HCT116 (cell line): ENCODE data around the gene CASKIN2. TPM values are rescaled to one million over a fixed set of nuclear protein-coding genes. Genes with fewer than 3 reads are reported as not detected.
A peak's percentile ranks its signal among the peaks of the same experiment; 100 is the strongest.

Experiments
- ATAC-seq: fragments of 200-7000 bp; cut with Tn5 transposase; 2 replicates; pipeline ENCODE4 v1.9.1; 2020; ENCODE audit warnings: mild to moderate bottlenecking, moderate library complexity
- BruUV-seq: library from RNA; stranded (reverse); fragments of 400-500 nt; replicated peaks from 2 replicates; lab custom pipeline; 2021; lab: Mats Ljungman, UMichigan
- CTCF ChIA-PET: fragments of 300-600 bp; sonication (Branson Sonifier 250); formaldehyde crosslinking; loops from one replicate; lab custom pipeline; 2021; ENCODE audit warnings: antibody characterized with exemption; lab: Charles Lee
- POLR2A ChIA-PET: fragments of 300-600, 350-600 bp; sonication (Branson Sonifier 250); formaldehyde crosslinking; loops from one replicate; lab custom pipeline; 2021; ENCODE audit warnings: antibody characterized with exemption; lab: Charles Lee
- RAD21 ChIA-PET, 2 experiments: fragments of 300-600 bp; sonication (Branson Sonifier 250); formaldehyde crosslinking; loops; one replicate each; lab custom pipeline; 2023; ENCODE audit warnings: low total read pairs in 2 of 2; ENCODE audit not compliant: uncharacterized antibody in 2 of 2, unreplicated experiment in 2 of 2, low non-redundant PET in 1 of 2; lab: Charles Lee
- DNase-seq: peaks from one replicate; pipeline ENCODE4 v3.0.0-alpha.2; 2010; ENCODE audit warnings: low read depth, low spot score
- H2AFZ ChIP-seq: fragments of 200-600 bp; shearing (Covaris generic), sonication (generic); 2 replicates; pipeline ENCODE4 v1.6.1; 2017; ENCODE audit warnings: low read depth, mixed run types, mixed read lengths, antibody characterized with exemption, low read length; ENCODE audit not compliant: poor library complexity, severe bottlenecking
- H3K27ac ChIP-seq: 2 replicates; pipeline ENCODE4 v1.5.1; 2012; ENCODE audit warnings: low read depth, low read length
- H3K27me3 ChIP-seq: fragments of 200-600 bp; sonication (generic); 2 replicates; pipeline ENCODE4 v1.6.1; 2016; ENCODE audit warnings: mixed run types, low read length, mixed read lengths; ENCODE audit not compliant: insufficient read depth
- H3K36me3 ChIP-seq, 2 experiments: fragments of 200-500 bp in 1 of 2; fragments of 200-600 bp in 1 of 2; sonication (Bioruptor generic) in 1 of 2; sonication (generic) in 1 of 2; 2 replicates each; pipeline versions ENCODE4 v1.5.1 to v1.6.1; 2014 to 2016; ENCODE audit warnings: low read length in 2 of 2, inconsistent platforms in 1 of 2, mixed read lengths in 1 of 2, mixed run types in 1 of 2; ENCODE audit not compliant: insufficient read depth in 2 of 2, control insufficient read depth in 1 of 2
- H3K4me1 ChIP-seq, 2 experiments: fragments of 200-600 bp in 1 of 2; sonication (generic) in 1 of 2; 2 replicates each; pipeline versions ENCODE4 v1.5.1 to v1.6.1; 2012 to 2017; ENCODE audit warnings: low read length in 2 of 2, inconsistent platforms in 1 of 2, mild to moderate bottlenecking in 1 of 2, mixed read lengths in 1 of 2, mixed run types in 1 of 2, moderate library complexity in 1 of 2; ENCODE audit not compliant: insufficient read depth in 2 of 2, control insufficient read depth in 1 of 2
- H3K4me2 ChIP-seq: fragments of 200-600 bp; sonication (generic); 2 replicates; pipeline ENCODE4 v1.6.1; 2017; ENCODE audit warnings: mixed run types, low read length, mixed read lengths
- H3K4me3 ChIP-seq, 2 experiments: fragments of 200-600 bp in 1 of 2; sonication (generic) in 1 of 2; replicated peaks in 1 of 2; 2 replicates each; pipeline ENCODE4 v1.5.1; 2011 to 2016; ENCODE audit warnings: low read length in 2 of 2, control low read depth in 1 of 2, low read depth in 1 of 2, mild to moderate bottlenecking in 1 of 2, mixed read lengths in 1 of 2, mixed run types in 1 of 2
- H3K79me2 ChIP-seq: fragments of 200-600 bp; sonication (generic); 2 replicates; pipeline ENCODE4 v1.6.1; 2017; ENCODE audit warnings: mild to moderate bottlenecking, mixed run types, low read length, moderate library complexity, mixed read lengths; ENCODE audit not compliant: insufficient read depth
- H3K9ac ChIP-seq: fragments of 200-600 bp; sonication (generic); 2 replicates; pipeline ENCODE4 v1.6.1; 2016; ENCODE audit warnings: low read length, mixed read lengths
- H3K9me2 ChIP-seq: fragments of 200-600 bp; sonication (generic), shearing (Covaris generic); 2 replicates; pipeline ENCODE4 v1.6.1; 2017; ENCODE audit warnings: mixed run types, mild to moderate bottlenecking, moderate library complexity; ENCODE audit not compliant: insufficient read depth
- H3K9me3 ChIP-seq, 2 experiments: fragments of 200-500 bp in 1 of 2; fragments of 200-600 bp in 1 of 2; sonication (Bioruptor generic) in 1 of 2; sonication (generic) in 1 of 2; 2 replicates each; pipeline ENCODE4 v1.6.1; 2014 to 2017; ENCODE audit warnings: low read length in 2 of 2, mixed read lengths in 2 of 2, inconsistent platforms in 1 of 2, low read depth in 1 of 2, mild to moderate bottlenecking in 1 of 2, mixed run types in 1 of 2, moderate library complexity in 1 of 2; ENCODE audit not compliant: control insufficient read depth in 1 of 2, insufficient read depth in 1 of 2
- H4K20me1 ChIP-seq: fragments of 200-600 bp; sonication (generic), shearing (Covaris generic); 2 replicates; pipeline ENCODE4 v1.6.1; 2017; ENCODE audit warnings: mixed run types, mild to moderate bottlenecking, moderate library complexity; ENCODE audit not compliant: insufficient read depth
- ATF3 ChIP-seq: IDR thresholded peaks from 2 replicates; pipeline ENCODE4 v1.6.1; 2012
- CEBPB ChIP-seq: IDR thresholded peaks from 2 replicates; pipeline ENCODE4 v1.6.1; 2012; ENCODE audit warnings: low read depth
- EGR1 ChIP-seq: IDR thresholded peaks from 2 replicates; pipeline ENCODE4 v1.6.1; 2012; ENCODE audit warnings: low read depth
- ELF1 ChIP-seq: IDR thresholded peaks from 2 replicates; pipeline ENCODE4 v1.6.1; 2012; ENCODE audit warnings: low read depth, borderline replicate concordance
- EZH2 ChIP-seq: fragments of 200-600 bp; sonication (generic); IDR thresholded peaks from 2 replicates; pipeline ENCODE4 v1.6.1; 2017; ENCODE audit warnings: antibody characterized with exemption, mixed run types
- FOSL1 ChIP-seq: IDR thresholded peaks from 2 replicates; pipeline ENCODE4 v1.6.1; 2012; ENCODE audit warnings: low read depth
- POLR2A ChIP-seq: IDR thresholded peaks from 2 replicates; pipeline ENCODE4 v1.7.0; 2011; ENCODE audit warnings: borderline replicate concordance; ENCODE audit not compliant: insufficient read depth, insufficient read length; ENCODE audit errors: extremely low read depth
- POLR2AphosphoS5 ChIP-seq: IDR thresholded peaks from 2 replicates; pipeline ENCODE4 v1.6.1; 2011; ENCODE audit warnings: mild to moderate bottlenecking, low read depth, low read length, moderate library complexity
- RAD21 ChIP-seq: IDR thresholded peaks from 2 replicates; pipeline ENCODE4 v1.6.1; 2012; ENCODE audit warnings: low read depth, mild to moderate bottlenecking
- SIN3A ChIP-seq: IDR thresholded peaks from 2 replicates; pipeline ENCODE4 v1.6.1; 2012; ENCODE audit warnings: low read depth
- SP1 ChIP-seq: IDR thresholded peaks from 2 replicates; pipeline ENCODE4 v1.6.1; 2012; ENCODE audit warnings: low read depth
- TCF7L2 ChIP-seq: IDR thresholded peaks from 2 replicates; pipeline ENCODE4 v1.7.0; 2011; ENCODE audit warnings: borderline replicate concordance, inconsistent platforms; ENCODE audit not compliant: insufficient read depth, insufficient read length; ENCODE audit errors: extremely low read depth
- YY1 ChIP-seq: IDR thresholded peaks from 2 replicates; pipeline ENCODE4 v1.6.1; 2011; ENCODE audit warnings: low read length, low read depth, moderate library complexity, mild to moderate bottlenecking; ENCODE audit not compliant: insufficient replicate concordance; ENCODE audit errors: extremely low read depth
- ZNF274 ChIP-seq: fragments of 200-500 bp; sonication (Bioruptor generic); IDR thresholded peaks from 2 replicates; pipeline ENCODE4 v1.6.1; 2014; ENCODE audit warnings: mild to moderate bottlenecking, low read depth, low read length, inconsistent platforms
- intact Hi-C: fragments of 100-400 bp; cut with micrococcal nuclease; formaldehyde crosslinking; loops from 2 replicates; pipeline ENCODE4 v1.10.0; 2022
- total RNA-seq: library from RNA; stranded (reverse); gene quantifications from one replicate; pipeline ENCODE4 v1.2.1, GENCODE V29; 2021; ENCODE audit not compliant: unreplicated experiment
- TF ChIP-seq, protein P1 (sequence below): IDR thresholded peaks from 2 replicates; pipeline ENCODE4 v1.6.1; 2012
- TF ChIP-seq, protein P2 (sequence below): IDR thresholded peaks from 2 replicates; pipeline ENCODE4 v1.6.1; 2012; ENCODE audit warnings: low read depth

Gene CASKIN2
- total RNA-seq, 1 experiment from 2014 or later, result 38.4 TPM

- ATAC-seq, result peak; percentile 61
These were observed 43.2 kb downstream of the CASKIN2 start for GRCh38 chr17:75472119-75472518.

GRCh38 chr17:75471207-75471606, 44.1 kb downstream of the CASKIN2 start:
- ChIA-PET CTCF (interaction anchor here (0.7 kb wide), 1 partner anchor 34 kb away, joined by 3 read pairs; no protein-coding TSS in a partner anchor), POLR2A (no interaction called here), RAD21 (no interaction called here)
- ATAC-seq, result no peak
- H4K20me1 ChIP-seq, result no peaks in the 10 kb centered on the region
- no peaks in the 10 kb centered on the region for H3K4me1 ChIP-seq
- H3K27me3 ChIP-seq, result no peaks in the 10 kb centered on the region
- no peaks in the 10 kb centered on the region for H3K9me2 ChIP-seq
- intact Hi-C loops, result no loop called here
- no peak overlapping the region for H3K4me3 ChIP-seq
- H3K79me2 ChIP-seq, result no peaks in the 10 kb centered on the region
- H3K36me3 ChIP-seq, result no peaks in the 10 kb centered on the region
- no peak overlapping the region for H2AFZ ChIP-seq
- no peak overlapping the region for H3K27ac ChIP-seq
- no peak overlapping the region for H3K4me2 ChIP-seq
- H3K9ac ChIP-seq, result no peak overlapping the region
- BruUV-seq, result no TSS peak
- DNase-seq, result no peak
- no peaks in the 10 kb centered on the region for H3K9me3 ChIP-seq
- no peak for TF ChIP-seq ELF1
- TF ChIP-seq RAD21, result no peak
- no peak for TF ChIP-seq FOSL1
- no peak for TF ChIP-seq YY1
- TF ChIP-seq ZNF274, result no peak
- no peak for TF ChIP-seq SIN3A
- TF ChIP-seq, protein P1, sequence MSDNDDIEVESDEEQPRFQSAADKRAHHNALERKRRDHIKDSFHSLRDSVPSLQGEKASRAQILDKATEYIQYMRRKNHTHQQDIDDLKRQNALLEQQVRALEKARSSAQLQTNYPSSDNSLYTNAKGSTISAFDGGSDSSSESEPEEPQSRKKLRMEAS, result no peak
- TF ChIP-seq POLR2A, result no peak
- no peak for TF ChIP-seq CEBPB
- no peak for TF ChIP-seq EGR1
- TF ChIP-seq POLR2AphosphoS5, result no peak
- TF ChIP-seq TCF7L2, result no peak
- TF ChIP-seq, protein P2, sequence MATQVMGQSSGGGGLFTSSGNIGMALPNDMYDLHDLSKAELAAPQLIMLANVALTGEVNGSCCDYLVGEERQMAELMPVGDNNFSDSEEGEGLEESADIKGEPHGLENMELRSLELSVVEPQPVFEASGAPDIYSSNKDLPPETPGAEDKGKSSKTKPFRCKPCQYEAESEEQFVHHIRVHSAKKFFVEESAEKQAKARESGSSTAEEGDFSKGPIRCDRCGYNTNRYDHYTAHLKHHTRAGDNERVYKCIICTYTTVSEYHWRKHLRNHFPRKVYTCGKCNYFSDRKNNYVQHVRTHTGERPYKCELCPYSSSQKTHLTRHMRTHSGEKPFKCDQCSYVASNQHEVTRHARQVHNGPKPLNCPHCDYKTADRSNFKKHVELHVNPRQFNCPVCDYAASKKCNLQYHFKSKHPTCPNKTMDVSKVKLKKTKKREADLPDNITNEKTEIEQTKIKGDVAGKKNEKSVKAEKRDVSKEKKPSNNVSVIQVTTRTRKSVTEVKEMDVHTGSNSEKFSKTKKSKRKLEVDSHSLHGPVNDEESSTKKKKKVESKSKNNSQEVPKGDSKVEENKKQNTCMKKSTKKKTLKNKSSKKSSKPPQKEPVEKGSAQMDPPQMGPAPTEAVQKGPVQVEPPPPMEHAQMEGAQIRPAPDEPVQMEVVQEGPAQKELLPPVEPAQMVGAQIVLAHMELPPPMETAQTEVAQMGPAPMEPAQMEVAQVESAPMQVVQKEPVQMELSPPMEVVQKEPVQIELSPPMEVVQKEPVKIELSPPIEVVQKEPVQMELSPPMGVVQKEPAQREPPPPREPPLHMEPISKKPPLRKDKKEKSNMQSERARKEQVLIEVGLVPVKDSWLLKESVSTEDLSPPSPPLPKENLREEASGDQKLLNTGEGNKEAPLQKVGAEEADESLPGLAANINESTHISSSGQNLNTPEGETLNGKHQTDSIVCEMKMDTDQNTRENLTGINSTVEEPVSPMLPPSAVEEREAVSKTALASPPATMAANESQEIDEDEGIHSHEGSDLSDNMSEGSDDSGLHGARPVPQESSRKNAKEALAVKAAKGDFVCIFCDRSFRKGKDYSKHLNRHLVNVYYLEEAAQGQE, result no peak
- TF ChIP-seq ATF3, result no peak
- no peak for TF ChIP-seq EZH2
- no peak for TF ChIP-seq SP1

More at GRCh38 chr17:75472119-75472518, 43.2 kb downstream of the CASKIN2 start:
- no TSS peak for BruUV-seq
- H3K9me3 ChIP-seq, result no peaks in the 10 kb centered on the region
- DNase-seq, result no peak
- H3K4me1 ChIP-seq, result no peaks in the 10 kb centered on the region
- H3K36me3 ChIP-seq, result no peaks in the 10 kb centered on the region
- no peak for TF ChIP-seq EZH2
- no peak for TF ChIP-seq ATF3
- H3K9ac ChIP-seq, result no peak overlapping the region
- CTCF ChIA-PET, result interaction anchor here (1.1 kb wide), 1 partner anchor 44 kb away, joined by 3 read pairs; the partner anchor contains the start of gene TSEN54
- POLR2A ChIA-PET, result no interaction called here
- H3K4me3 ChIP-seq, result no peak overlapping the region
- H3K79me2 ChIP-seq, result no peaks in the 10 kb centered on the region
- H2AFZ ChIP-seq, result no peak overlapping the region
- no peak overlapping the region for H3K4me2 ChIP-seq
- no peaks in the 10 kb centered on the region for H3K27me3 ChIP-seq
- no peaks in the 10 kb centered on the region for H3K9me2 ChIP-seq
- H4K20me1 ChIP-seq, result no peaks in the 10 kb centered on the region
- intact Hi-C loops, result no loop called here
- RAD21 ChIA-PET, result no interaction called here
- H3K27ac ChIP-seq, result no peak overlapping the region
